K562 (cell line): ENCODE results near the gene MAN1B1. TPM values are rescaled to one million over a fixed set of nuclear protein-coding genes. Genes with fewer than 3 reads are reported as not detected.

Experiments
- ATF4 ChIP-seq: fragments of 450-650 bp; formaldehyde crosslinking; IDR thresholded peaks from 2 replicates; pipeline ENCODE4 v1.4.0; 2022; ENCODE audit warnings: mild to moderate bottlenecking, moderate library complexity
- CCAR2 ChIP-seq: fragments of 200-400 bp; formaldehyde crosslinking; IDR thresholded peaks from 2 replicates; pipeline ENCODE4 v1.6.1; 2017; ENCODE audit warnings: mild to moderate bottlenecking, low read depth, low read length
- DPF2 ChIP-seq: fragments of 450-650 bp; IDR thresholded peaks from 2 replicates; pipeline ENCODE4 v1.6.1; 2016
- E2F3 ChIP-seq: fragments of 250-450 bp; sonication (Bioruptor Pico); IDR thresholded peaks from 2 replicates; pipeline ENCODE4 v1.4.0; 2020; ENCODE audit warnings: mild to moderate bottlenecking
- ESRRB ChIP-seq: fragments of 250-450 bp; sonication (Bioruptor Pico); IDR thresholded peaks from 2 replicates; pipeline ENCODE4 v1.5.0; 2020; ENCODE audit warnings: mild to moderate bottlenecking, moderate library complexity, borderline replicate concordance
- FOSL1 ChIP-seq: fragments of 200-800 bp; sonication (Bioruptor generic); conservative IDR thresholded peaks from 2 replicates; pipeline ENCODE4 v1.6.1; 2016; ENCODE audit warnings: missing genetic modification characterization, missing compliant biosample characterization
- GABPB1 ChIP-seq: sonication (generic); formaldehyde crosslinking; IDR thresholded peaks from 2 replicates; pipeline ENCODE4 v1.8.0; 2022; ENCODE audit warnings: mild to moderate bottlenecking, missing genetic modification reagents
- HMG20B ChIP-seq: fragments of 250-450 bp; sonication (Bioruptor Pico); IDR thresholded peaks from 2 replicates; pipeline ENCODE4 v1.5.0; 2021; ENCODE audit warnings: mild to moderate bottlenecking
- HNRNPLL ChIP-seq: fragments of 200-400 bp; formaldehyde crosslinking; IDR thresholded peaks from 2 replicates; pipeline ENCODE4 v1.6.1; 2017; ENCODE audit warnings: low read length, low read depth, mild to moderate bottlenecking; ENCODE audit not compliant: poor library complexity, severe bottlenecking
- LCOR ChIP-seq: sonication (generic); formaldehyde crosslinking; IDR thresholded peaks from 2 replicates; pipeline ENCODE4 v1.8.0; 2022; ENCODE audit warnings: mild to moderate bottlenecking, missing genetic modification reagents
- MTF1 ChIP-seq: fragments of 250-450 bp; sonication (Bioruptor Pico); IDR thresholded peaks from 2 replicates; pipeline ENCODE4 v1.9.0; 2021; ENCODE audit warnings: moderate library complexity, mild to moderate bottlenecking, inconsistent platforms, borderline replicate concordance
- NFYB ChIP-seq: IDR thresholded peaks from 2 replicates; pipeline ENCODE4 v1.6.1; 2011; ENCODE audit warnings: mild to moderate bottlenecking, moderate library complexity; ENCODE audit not compliant: insufficient read length; ENCODE audit errors: extremely low read depth
- NONO ChIP-seq, 2 experiments: fragments of 200-400 bp in 1 of 2; fragments of 450-650 bp in 1 of 2; formaldehyde crosslinking in 1 of 2; IDR thresholded peaks; 2 replicates each; pipeline ENCODE4 v1.6.1; 2017; ENCODE audit warnings: low read depth in 2 of 2, mild to moderate bottlenecking in 2 of 2, moderate library complexity in 2 of 2, low read length in 1 of 2
- PTTG1 ChIP-seq: fragments of 450-650 bp; IDR thresholded peaks from 2 replicates; pipeline ENCODE4 v1.6.1; 2016; ENCODE audit warnings: low read depth, mild to moderate bottlenecking, missing genetic modification characterization, missing compliant biosample characterization
- PYGO2 ChIP-seq: fragments of 450-650 bp; IDR thresholded peaks from 2 replicates; pipeline ENCODE4 v1.6.1; 2016; ENCODE audit warnings: mild to moderate bottlenecking, missing genetic modification characterization, moderate library complexity, missing compliant biosample characterization
- ZNF143 ChIP-seq: sonication (generic); formaldehyde crosslinking; IDR thresholded peaks from 2 replicates; pipeline ENCODE4 v1.9.0; 2022; ENCODE audit warnings: mild to moderate bottlenecking, missing genetic modification reagents
- ZNF174 ChIP-seq: fragments of 250-450 bp; sonication (Bioruptor Pico); IDR thresholded peaks from 2 replicates; pipeline ENCODE4 v1.4.0; 2020; ENCODE audit warnings: mild to moderate bottlenecking
- ZNF347 ChIP-seq: fragments of 450-650 bp; formaldehyde crosslinking; IDR thresholded peaks from 2 replicates; pipeline ENCODE4 v1.4.0; 2020; ENCODE audit warnings: low read depth, mild to moderate bottlenecking, moderate library complexity
- ZNF561 ChIP-seq: fragments of 450-650 bp; formaldehyde crosslinking; conservative IDR thresholded peaks from 2 replicates; pipeline ENCODE4 v1.4.0; 2020; ENCODE audit warnings: mild to moderate bottlenecking, moderate library complexity
- ZNF830 ChIP-seq: fragments of 250-450 bp; sonication (Bioruptor Pico); IDR thresholded peaks from 2 replicates; pipeline ENCODE4 v1.5.0; 2021; ENCODE audit warnings: mild to moderate bottlenecking
- polyA plus RNA-seq, 8 experiments: library from polyadenylated mRNA; depleted of rRNA in 4 of 8; stranded (reverse) in 5 of 8; unstranded in 3 of 8; fragments of >200 nt; fragmentation: Nextera tagmentation in 2 of 8; fragmentation: Illumina TruSeq in 1 of 8; extraction: Ambion mirVana in 2 of 8; extraction: Trizol in 1 of 8; gene quantifications; 2 replicates each; pipeline versions ENCODE4 v1.2.1 to v1.2.3, GENCODE V29; 2011 to 2014; ENCODE audit warnings: inconsistent platforms in 1 of 8, missing spikeins in 1 of 8
- total RNA-seq, 7 experiments: library from RNA; depleted of rRNA in 6 of 7; stranded (reverse); fragments of >200 nt in 6 of 7; fragmentation: Illumina TruSeq in 2 of 7; extraction: Trizol in 2 of 7; gene quantifications; 2 replicates each; pipeline versions ENCODE4 v1.2.1 to v1.2.3, GENCODE V29; 2011 to 2021; ENCODE audit warnings: low replicate concordance in 1 of 7
- TF ChIP-seq, protein P1 (sequence below), 2 experiments: IDR thresholded peaks; 2 replicates each; pipeline ENCODE4 v1.6.1; 2011; ENCODE audit warnings: borderline replicate concordance in 1 of 2, control low read depth in 1 of 2, low read depth in 1 of 2, low read length in 1 of 2, mild to moderate bottlenecking in 1 of 2, mixed read lengths in 1 of 2, moderate library complexity in 1 of 2; ENCODE audit not compliant: insufficient read depth in 1 of 2, insufficient read length in 1 of 2, poor library complexity in 1 of 2, severe bottlenecking in 1 of 2; ENCODE audit errors: extremely low read depth in 1 of 2
- TF ChIP-seq, protein P2 (sequence below), 2 experiments: fragments of 250-450 bp in 1 of 2; fragments of 450-650 bp in 1 of 2; sonication (Bioruptor Pico) in 1 of 2; IDR thresholded peaks; 2 replicates each; pipeline versions ENCODE4 v1.6.1 to v1.8.0; 2016 to 2021; ENCODE audit warnings: mild to moderate bottlenecking in 2 of 2, moderate library complexity in 2 of 2, missing compliant biosample characterization in 1 of 2, missing genetic modification characterization in 1 of 2
- TF ChIP-seq, protein P3 (sequence below): fragments of 200-800 bp; sonication (Bioruptor generic); IDR thresholded peaks from 2 replicates; pipeline ENCODE4 v1.6.1; 2017; ENCODE audit warnings: missing genetic modification characterization, missing compliant biosample characterization

The MAN1B1 gene
- total and polyA plus RNA-seq, 9 of the 15 experiments (the other 6 are each of a cell fraction or from before 2014, with no cell fraction given), result 0.55 to 36.6 (median 27.3) TPM

DNA sequence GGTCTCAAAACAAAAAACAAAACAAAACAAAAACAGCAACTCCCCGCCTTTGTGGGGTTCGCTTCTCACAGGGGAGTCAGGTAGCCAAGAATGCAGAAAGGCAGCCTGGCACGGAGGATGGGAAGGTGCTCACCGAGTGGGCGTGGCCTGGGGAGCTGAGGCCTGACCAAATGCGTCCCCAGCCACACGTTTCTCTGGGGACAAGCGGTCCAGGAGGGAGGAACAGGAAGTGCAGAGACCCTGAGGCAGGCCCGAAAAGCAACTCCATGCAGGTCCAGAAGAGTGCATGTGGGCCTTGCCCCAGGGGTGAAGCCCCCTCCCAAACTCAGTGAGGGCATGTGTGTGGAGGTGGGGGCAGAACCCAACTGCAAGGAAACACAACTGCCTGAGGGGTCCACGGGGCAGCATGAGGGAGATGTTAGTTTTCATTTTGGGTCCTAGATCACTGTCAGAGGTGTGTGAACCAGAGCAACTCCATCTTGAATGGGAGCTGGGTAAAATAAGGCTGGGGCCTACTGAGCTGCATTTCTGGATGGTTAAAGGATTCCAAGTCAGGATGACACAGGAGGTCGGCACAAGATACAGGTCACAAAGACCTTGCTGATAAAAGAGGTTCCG, 12.0 kb upstream of the MAN1B1 start (continued):
- TF ChIP-seq ATF4 (CRISPR knock-in tag), result peak; percentile 96
- TF ChIP-seq FOSL1 (tag), result peak; percentile 62
- TF ChIP-seq HMG20B (CRISPR knock-in tag), result peak; percentile 84; the same call in 1 of the 2 replicates
- TF ChIP-seq DPF2, result no peak
- peak; percentile 100 for TF ChIP-seq E2F3 (CRISPR knock-in tag)
- TF ChIP-seq HNRNPLL, result no peak
- TF ChIP-seq ZNF830 (CRISPR knock-in tag), result peak; percentile 98
- TF ChIP-seq ESRRB (CRISPR knock-in tag), result peak; percentile 91
- TF ChIP-seq LCOR, result 0 out of 2 replicates have a peak, but pooled peaks have one; percentile 67
- TF ChIP-seq NONO (IDR thresholded peaks at IDR 0.05; ENCODE audit: low read depth in 2 of 2, low read length in 1 of 2), result no peak
- no peak for TF ChIP-seq ZNF143 (CRISPR knock-in tag)
- TF ChIP-seq, protein P1, sequence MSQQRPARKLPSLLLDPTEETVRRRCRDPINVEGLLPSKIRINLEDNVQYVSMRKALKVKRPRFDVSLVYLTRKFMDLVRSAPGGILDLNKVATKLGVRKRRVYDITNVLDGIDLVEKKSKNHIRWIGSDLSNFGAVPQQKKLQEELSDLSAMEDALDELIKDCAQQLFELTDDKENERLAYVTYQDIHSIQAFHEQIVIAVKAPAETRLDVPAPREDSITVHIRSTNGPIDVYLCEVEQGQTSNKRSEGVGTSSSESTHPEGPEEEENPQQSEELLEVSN (IDR thresholded peaks at IDR 0.05; ENCODE audit: borderline replicate concordance in 1 of 2, extremely low read depth in 1 of 2, insufficient read depth in 1 of 2, insufficient read length in 1 of 2, low read depth in 1 of 2, low read length in 1 of 2, poor library complexity in 1 of 2, severe bottlenecking in 1 of 2), result no peak
- TF ChIP-seq, protein P2, sequence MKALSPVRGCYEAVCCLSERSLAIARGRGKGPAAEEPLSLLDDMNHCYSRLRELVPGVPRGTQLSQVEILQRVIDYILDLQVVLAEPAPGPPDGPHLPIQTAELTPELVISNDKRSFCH (CRISPR knock-in tag; IDR thresholded peaks at IDR 0.05), result peak; percentile 96
- TF ChIP-seq, protein P2 (tag; IDR thresholded peaks at IDR 0.05), result peak; percentile 100
- peak; percentile 96; the same call in 1 of the 2 replicates for TF ChIP-seq ZNF174
- TF ChIP-seq NFYB, result no peak
- peak; percentile 95 for TF ChIP-seq ZNF561
- TF ChIP-seq ZNF347 (CRISPR knock-in tag), result peak; percentile 97
- peak; percentile 99 for TF ChIP-seq PYGO2 (tag)
- no peak for TF ChIP-seq CCAR2
- peak; percentile 28; the same call in 1 of the 2 replicates for TF ChIP-seq GABPB1
- TF ChIP-seq, protein P3, sequence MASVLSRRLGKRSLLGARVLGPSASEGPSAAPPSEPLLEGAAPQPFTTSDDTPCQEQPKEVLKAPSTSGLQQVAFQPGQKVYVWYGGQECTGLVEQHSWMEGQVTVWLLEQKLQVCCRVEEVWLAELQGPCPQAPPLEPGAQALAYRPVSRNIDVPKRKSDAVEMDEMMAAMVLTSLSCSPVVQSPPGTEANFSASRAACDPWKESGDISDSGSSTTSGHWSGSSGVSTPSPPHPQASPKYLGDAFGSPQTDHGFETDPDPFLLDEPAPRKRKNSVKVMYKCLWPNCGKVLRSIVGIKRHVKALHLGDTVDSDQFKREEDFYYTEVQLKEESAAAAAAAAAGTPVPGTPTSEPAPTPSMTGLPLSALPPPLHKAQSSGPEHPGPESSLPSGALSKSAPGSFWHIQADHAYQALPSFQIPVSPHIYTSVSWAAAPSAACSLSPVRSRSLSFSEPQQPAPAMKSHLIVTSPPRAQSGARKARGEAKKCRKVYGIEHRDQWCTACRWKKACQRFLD, result peak; percentile 100
- peak; percentile 96 for TF ChIP-seq MTF1 (CRISPR knock-in tag)
- peak; percentile 98 for TF ChIP-seq PTTG1
